A549 (cell line): ENCODE data around the gene TMEM123. TPM values are rescaled to one million over a fixed set of nuclear protein-coding genes. Genes with fewer than 3 reads are reported as not detected.
A peak's percentile ranks its signal among the peaks of the same experiment; 100 is the strongest.

Experiments
- ATAC-seq, 2 experiments: fragments of 200-7000 bp in 1 of 2; fragments of >200 bp in 1 of 2; cut with Nextera tagmentation in 1 of 2; cut with Tn5 transposase in 1 of 2; 3 replicates each; pipeline versions ENCODE4 v1.8.0 to v1.9.1; 2018 to 2020; ENCODE audit warnings: mild to moderate bottlenecking in 1 of 2, moderate library complexity in 1 of 2
- CTCF ChIA-PET: fragments of 300-600 bp; sonication (Branson Sonifier 250); formaldehyde crosslinking; extraction: SDS; loops from one replicate; lab custom pipeline; 2021; ENCODE audit warnings: antibody characterized with exemption, inconsistent platforms; lab: Yijun Ruan, JAX
- POLR2A ChIA-PET: fragments of 350-600 bp; formaldehyde crosslinking; extraction: SDS; loops from one replicate; lab custom pipeline; 2021; ENCODE audit warnings: antibody characterized with exemption, inconsistent platforms; lab: Yijun Ruan, JAX
- DNase-seq, 2 experiments: peaks; one replicate each; pipeline versions ENCODE4 v3.0.0 to v3.0.0-alpha.2; 2011 to 2016; ENCODE audit warnings: low read depth in 1 of 2, low spot score in 1 of 2
- FAIRE-seq: peaks from 2 replicates; lab custom pipeline; 2011; peaks lifted over from hg19 to GRCh38; lab: Jason Lieb, UNC
- H3K27ac ChIP-seq, 2 experiments: fragments of >200 bp; sonication (Bioruptor Twin); formaldehyde crosslinking; 3 replicates each; pipeline ENCODE4 v1.5.1; 2016 to 2017
- H3K4me1 ChIP-seq: fragments of >200 bp; sonication (Bioruptor Twin); formaldehyde crosslinking; 3 replicates; pipeline ENCODE4 v1.6.1; 2016
- H3K4me2 ChIP-seq: fragments of >200 bp; sonication (Bioruptor Twin); formaldehyde crosslinking; 3 replicates; pipeline ENCODE4 v1.6.1; 2016
- H3K4me3 ChIP-seq: fragments of >200 bp; sonication (Bioruptor Twin); formaldehyde crosslinking; 3 replicates; pipeline ENCODE4 v1.5.1; 2016
- H3K9me3 ChIP-seq: fragments of >200 bp; sonication (Bioruptor Twin); formaldehyde crosslinking; 3 replicates; pipeline ENCODE4 v1.6.1; 2016
- BHLHE40 ChIP-seq: IDR thresholded peaks from 2 replicates; pipeline ENCODE4 v1.6.1; 2012; ENCODE audit warnings: low read depth, low read length, inconsistent platforms
- CHD2 ChIP-seq: fragments of 150-350 bp; IDR thresholded peaks from 2 replicates; pipeline ENCODE4 v1.6.1; 2014; ENCODE audit warnings: low read length; ENCODE audit not compliant: partially characterized antibody
- E2F6 ChIP-seq: IDR thresholded peaks from 2 replicates; pipeline ENCODE4 v1.6.1; 2012; ENCODE audit warnings: low read depth, borderline replicate concordance
- EHF ChIP-seq: fragments of 250-450 bp; sonication (Bioruptor Pico); IDR thresholded peaks from 2 replicates; pipeline ENCODE4 v1.5.0; 2020; ENCODE audit warnings: mild to moderate bottlenecking
- FOSL2 ChIP-seq, 2 experiments: fragments of 450-650 bp in 1 of 2; fragments of >200 bp in 1 of 2; sonication (Bioruptor Twin) in 1 of 2; formaldehyde crosslinking; IDR thresholded peaks; 2 replicates each; pipeline versions ENCODE4 v1.5.0 to v1.6.1; 2016 to 2020; ENCODE audit warnings: mild to moderate bottlenecking in 1 of 2, moderate library complexity in 1 of 2
- FOXS1 ChIP-seq: fragments of 250-450 bp; sonication (Bioruptor Pico); IDR thresholded peaks from 2 replicates; pipeline ENCODE4 v1.5.0; 2020; ENCODE audit warnings: mild to moderate bottlenecking, moderate library complexity
- HEYL ChIP-seq: fragments of 250-450 bp; sonication (Bioruptor Pico); IDR thresholded peaks from 2 replicates; pipeline ENCODE4 v1.8.0; 2021; ENCODE audit warnings: mild to moderate bottlenecking, moderate library complexity
- HMGXB4 ChIP-seq: fragments of 250-450 bp; sonication (Bioruptor Pico); IDR thresholded peaks from 2 replicates; pipeline ENCODE4 v1.5.0; 2021; ENCODE audit warnings: mild to moderate bottlenecking, moderate library complexity, borderline replicate concordance
- HOXB5 ChIP-seq: fragments of 250-450 bp; sonication (Bioruptor Pico); IDR thresholded peaks from 2 replicates; pipeline ENCODE4 v1.5.0; 2020; ENCODE audit warnings: mild to moderate bottlenecking, moderate library complexity
- JUN ChIP-seq, 2 experiments: fragments of >200 bp; sonication (Bioruptor Twin); formaldehyde crosslinking; IDR thresholded peaks; 2 replicates in 1 of 2; 3 replicates in 1 of 2; pipeline ENCODE4 v1.6.1; 2016 to 2017
- JUNB ChIP-seq: fragments of >200 bp; sonication (Bioruptor Twin); formaldehyde crosslinking; IDR thresholded peaks from 2 replicates; pipeline ENCODE4 v1.6.1; 2016
- KDM1A ChIP-seq: fragments of 200-600 bp; sonication (generic); IDR thresholded peaks from 2 replicates; pipeline ENCODE4 v1.6.1; 2016; ENCODE audit warnings: low read depth, mild to moderate bottlenecking
- KDM5A ChIP-seq: fragments of 200-600 bp; sonication (generic); IDR thresholded peaks from 2 replicates; pipeline ENCODE4 v1.6.1; 2016; ENCODE audit warnings: antibody characterized with exemption, mild to moderate bottlenecking
- MAFK ChIP-seq: fragments of 450-650 bp; IDR thresholded peaks from 2 replicates; pipeline ENCODE4 v1.6.1; 2014; ENCODE audit not compliant: partially characterized antibody
- NFE2L2 ChIP-seq: fragments of 150-350 bp; conservative IDR thresholded peaks from 2 replicates; pipeline ENCODE4 v1.6.1; 2014; ENCODE audit warnings: low read length
- NR3C1 ChIP-seq: fragments of >200 bp; sonication (Bioruptor Twin); formaldehyde crosslinking; IDR thresholded peaks from 3 replicates; pipeline ENCODE4 v1.6.1; 2017
- RFX5 ChIP-seq: fragments of 450-650 bp; IDR thresholded peaks from 2 replicates; pipeline ENCODE4 v1.7.1; 2014; ENCODE audit warnings: antibody characterized with exemption, mild to moderate bottlenecking, moderate library complexity
- RNF2 ChIP-seq: fragments of 200-600 bp; sonication (generic); IDR thresholded peaks from 2 replicates; pipeline ENCODE4 v1.6.1; 2016; ENCODE audit warnings: low read depth, mild to moderate bottlenecking, antibody characterized with exemption, moderate library complexity, borderline replicate concordance
- TP53 ChIP-seq: fragments of 250-450 bp; sonication (Bioruptor Pico); IDR thresholded peaks from 2 replicates; pipeline ENCODE4 v1.5.0; 2021; ENCODE audit warnings: mild to moderate bottlenecking, moderate library complexity
- ZC3H11A ChIP-seq: fragments of 450-650 bp; IDR thresholded peaks from 2 replicates; pipeline ENCODE4 v1.6.1; 2014; ENCODE audit warnings: antibody characterized with exemption, mild to moderate bottlenecking
- ZNF302 ChIP-seq: fragments of 250-450 bp; sonication (Bioruptor Pico); IDR thresholded peaks from 2 replicates; pipeline ENCODE4 v1.9.0; 2021; ENCODE audit warnings: inconsistent platforms, mild to moderate bottlenecking, moderate library complexity
- ZSCAN20 ChIP-seq: fragments of 250-450 bp; sonication (Bioruptor Pico); IDR thresholded peaks from 2 replicates; pipeline ENCODE4 v1.8.0; 2022; ENCODE audit warnings: mild to moderate bottlenecking, moderate library complexity
- WGBS: methylation state at CpG from one replicate; pipeline ENCODE4 v1.1.6; 2017; ENCODE audit errors: missing lambda C conversion rate; 5-methylcytosine and 5-hydroxymethylcytosine counted together
- polyA plus RNA-seq, 4 experiments: library from polyadenylated mRNA; depleted of rRNA in 3 of 4; stranded (reverse); fragments of >200 nt; fragmentation: RNase III in 1 of 4; extraction: RNeasy Plus Mini Kit Qiagen cat#74134 plus additional on column Dnase treatment in 1 of 4; gene quantifications; 2 replicates in 3 of 4; 3 replicates in 1 of 4; pipeline ENCODE4 v1.2.3, GENCODE V29; 2011 to 2017
- TF ChIP-seq, protein P1 (sequence below): fragments of >200 bp; sonication (Bioruptor Twin); formaldehyde crosslinking; IDR thresholded peaks from 2 replicates; pipeline ENCODE4 v1.6.1; 2016
- TF ChIP-seq, protein P2 (sequence below): fragments of 250-450 bp; sonication (Bioruptor Pico); IDR thresholded peaks from 2 replicates; pipeline ENCODE4 v1.5.0; 2020; ENCODE audit warnings: low read depth, mild to moderate bottlenecking, moderate library complexity

TMEM123 gene
- polyA plus RNA-seq, 2 of the 4 experiments (the other 2 are of a cell fraction): 199 to 458 TPM

DNA sequence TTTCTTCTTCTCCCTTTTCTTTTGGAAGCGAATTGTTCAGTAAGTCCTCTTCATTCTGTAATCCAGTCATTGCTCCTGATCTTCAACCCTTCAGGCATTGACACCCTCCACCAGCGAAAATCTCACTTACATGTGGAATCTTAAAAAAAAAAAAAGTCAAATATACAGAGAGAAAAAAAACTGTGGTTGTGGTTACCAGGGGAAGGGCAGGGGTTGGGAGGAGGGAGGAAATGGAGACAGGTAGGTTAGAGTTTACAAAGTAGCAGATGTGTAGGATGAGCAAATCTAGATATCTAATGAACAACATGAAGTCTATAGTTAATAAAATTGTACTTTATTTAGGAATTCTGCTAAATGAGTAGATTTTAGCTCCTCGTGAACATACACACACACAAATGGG lies 17.7 kb upstream of the TMEM123 start:
- H3K27ac ChIP-seq: peak overlapping the region in 1 of 2 experiments; percentile 58; a peak in 1 of 6 replicates
- peaks cover 16% of the 10 kb centered on the region for H3K4me1 ChIP-seq
- TF ChIP-seq TP53 (no peak), KDM1A (no peak), FOXS1 (no peak), E2F6 (no peak), HEYL (CRISPR knock-in tag) (no peak), HMGXB4 (CRISPR knock-in tag) (no peak), RNF2 (no peak), KDM5A (no peak), NR3C1 (no peak), ZC3H11A (no peak), ZSCAN20 (CRISPR knock-in tag) (no peak), HOXB5 (CRISPR knock-in tag) (no peak), MAFK (no peak), NFE2L2 (no peak), ZNF302 (CRISPR knock-in tag) (no peak), RFX5 (no peak), BHLHE40 (no peak)
- TF ChIP-seq, protein P1, sequence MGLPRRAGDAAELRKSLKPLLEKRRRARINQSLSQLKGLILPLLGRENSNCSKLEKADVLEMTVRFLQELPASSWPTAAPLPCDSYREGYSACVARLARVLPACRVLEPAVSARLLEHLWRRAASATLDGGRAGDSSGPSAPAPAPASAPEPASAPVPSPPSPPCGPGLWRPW: no peak
- ChIA-PET POLR2A (no interaction called here), CTCF (no interaction called here)
- H3K4me2 ChIP-seq: no peak overlapping the region
- FAIRE-seq (no peak), DNase-seq (no peak), ATAC-seq (no peak)
- no peaks in the 10 kb centered on the region for H3K9me3 ChIP-seq
- no peak overlapping the region for H3K4me3 ChIP-seq
- 86% methylated on average over 3 of the region's 3 CpGs for WGBS

- FAIRE-seq (no peak), DNase-seq (no peak), ATAC-seq (peak in 1 of 2 experiments; percentile 56; a peak in 3 of 6 replicates)
- 62% methylated on average over 8 of the region's 8 CpGs for WGBS
- ChIA-PET POLR2A (no interaction called here), CTCF (no interaction called here)
- TF ChIP-seq BHLHE40: no peak
- no peak; the same call in 1 of the 2 replicates for TF ChIP-seq JUNB
- TF ChIP-seq, protein P2, sequence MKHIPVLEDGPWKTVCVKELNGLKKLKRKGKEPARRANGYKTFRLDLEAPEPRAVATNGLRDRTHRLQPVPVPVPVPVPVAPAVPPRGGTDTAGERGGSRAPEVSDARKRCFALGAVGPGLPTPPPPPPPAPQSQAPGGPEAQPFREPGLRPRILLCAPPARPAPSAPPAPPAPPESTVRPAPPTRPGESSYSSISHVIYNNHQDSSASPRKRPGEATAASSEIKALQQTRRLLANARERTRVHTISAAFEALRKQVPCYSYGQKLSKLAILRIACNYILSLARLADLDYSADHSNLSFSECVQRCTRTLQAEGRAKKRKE: no peak
- TF ChIP-seq JUN (IDR thresholded peaks at IDR 0.05): no peak
- no peak for TF ChIP-seq FOSL2 (IDR thresholded peaks at IDR 0.05)
- peak; percentile 44; the same call in 1 of the 2 replicates for TF ChIP-seq FOSL2 (CRISPR knock-in tag; IDR thresholded peaks at IDR 0.05)
- TF ChIP-seq EHF (CRISPR knock-in tag): no peak
- TF ChIP-seq ZNF302 (CRISPR knock-in tag): no peak
- TF ChIP-seq KDM1A: no peak
- TF ChIP-seq CHD2: no peak
- Histone ChIP-seq H3K4me1 (peaks cover 16% of the 10 kb centered on the region), H3K4me2 (peak overlapping the region; percentile 65), H3K27ac (peak overlapping the region; percentile 58 to 68), H3K4me3 (no peak overlapping the region), H3K9me3 (no peaks in the 10 kb centered on the region)
Observed at GRCh38 chr11:102469196-102469821, 16.7 kb upstream of the TMEM123 start.
